ENCODE results near the gene PIGBOS1. TPM values are rescaled to one million over a fixed set of nuclear protein-coding genes. Genes with fewer than 3 reads are reported as not detected.

Gene PIGBOS1
- 12.8 and 15.1 TPM in 2 replicates for total RNA-seq
- 11.7 and 16.5 TPM in 2 replicates for polyA plus RNA-seq
- 17.1 and 25.4 TPM in 2 replicates for polyA plus RNA-seq (2011; cell fraction: cytosol; rRNA removed)
- 5.7 and 6.5 TPM in 2 replicates for polyA plus RNA-seq (2011; cell fraction: nucleus; rRNA removed)
- 10.6 and 14.6 TPM in 2 replicates for polyA plus RNA-seq (2012)
- polyA minus RNA-seq: 3.1 and 3.8 TPM in 2 replicates
- polyA minus RNA-seq (2011; cell fraction: cytosol; rRNA and poly(A)+ RNA removed): 6.7 TPM
- polyA minus RNA-seq (2011; cell fraction: nucleus; rRNA and poly(A)+ RNA removed): 2.6 and 2.8 TPM in 2 replicates
- percentile 70 among the genes with signal in this experiment for Bru-seq, nascent RNA
- percentile 64 among the genes with signal in this experiment for BruChase-seq, experiment 1, labeled RNA remaining after a 6-hour chase
- BruChase-seq, experiment 2, labeled RNA remaining after a 2-hour chase: percentile 85 among the genes with signal in this experiment
- long read RNA-seq, transcript PIGBOS1-203 (2 exons, 801 nt): major isoform, 13 of 64 reads
- long read RNA-seq, transcript PIGBOS1-201 (2 exons, 866 nt): minor isoform, 9 of 64 reads
- long read RNA-seq, partial matches to known transcripts: 0 of 64 reads
- long read RNA-seq, other reads (novel, unspliced or antisense): 42 of 64 reads

DNA sequence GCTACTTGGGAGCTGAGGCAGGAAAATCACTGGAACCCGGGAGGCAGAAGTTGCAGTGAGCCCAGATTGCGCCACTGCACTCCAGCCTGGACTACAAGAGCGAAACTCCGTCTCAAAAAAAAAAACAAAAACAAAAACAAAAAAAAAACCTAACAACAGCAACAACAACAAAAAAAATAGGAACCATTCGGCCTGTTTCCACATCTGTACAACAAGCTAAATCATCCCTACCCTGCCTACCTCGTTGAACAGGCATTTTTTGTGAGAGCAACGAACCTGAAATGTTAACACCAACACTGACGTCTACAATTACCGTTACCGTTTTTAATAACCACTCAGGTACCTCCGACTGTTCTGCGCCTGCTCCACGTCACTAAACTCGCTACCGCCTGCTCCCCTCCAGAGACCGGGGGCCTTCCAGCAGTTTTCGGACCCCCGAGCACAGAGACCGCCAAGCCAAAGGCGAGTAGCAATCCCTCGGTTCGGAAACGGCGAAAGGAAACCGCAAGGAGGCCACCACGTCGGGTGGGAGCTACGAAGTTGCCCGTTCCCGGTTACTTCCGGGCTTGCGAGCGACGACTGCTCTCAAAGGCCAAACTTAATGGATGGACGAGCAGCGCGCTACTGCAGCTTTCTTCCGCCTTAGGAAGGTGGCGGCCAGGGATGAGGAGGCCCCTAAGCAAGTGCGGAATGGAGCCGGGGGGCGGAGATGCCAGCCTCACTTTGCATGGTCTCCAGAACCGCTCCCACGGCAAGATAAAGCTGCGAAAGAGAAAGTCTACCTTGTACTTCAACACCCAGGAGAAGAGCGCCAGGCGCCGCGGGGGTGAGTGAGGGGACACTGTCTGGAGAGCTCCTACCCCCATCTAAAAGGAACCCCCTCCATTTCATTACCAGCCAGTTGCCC, at the start of gene PIGBOS1, which contains the start of gene PIGB:
Gene PIGBOS1 (minus strand): TSS at position 536 of the 907 bp plus-strand sequence. CDS start 1,331 bp downstream, outside the sequence.
Gene PIGB (plus strand): TSS at position 635 of the 907 bp plus-strand sequence. CDS start 29 bp downstream, at position 664.
- FAIRE-seq (peak; percentile 87), DNase-seq (ENCODE audit: low read depth, low spot score) (peak; percentile 92)
- Histone ChIP-seq H3K4me1 (ENCODE audit: control insufficient read depth, extremely low read depth, insufficient read depth, low read length) (peaks cover 9% of the 10 kb centered on the region), H3K4me3 (replicated peaks in 1 of 3; ENCODE audit: insufficient read depth in 1 of 3, low read depth in 1 of 3, low read length in 3 of 3) (peak within 1 kb of the TSS; percentile 45 to 83 (median 77)), H3K9me1 (replicated peaks; ENCODE audit: control insufficient read depth, extremely low read depth, insufficient read depth, low read length) (no peaks in the 10 kb centered on the region), H4K20me1 (replicated peaks; ENCODE audit: control insufficient read depth, extremely low read depth, insufficient read depth, low read length) (no peaks in the 10 kb centered on the region), H3K27me3 (ENCODE audit: control insufficient read depth in 2 of 2, insufficient read depth in 2 of 2, low read length in 2 of 2) (no peaks in the 10 kb centered on the region), H3K79me2 (ENCODE audit: control insufficient read depth, insufficient read depth, low read length) (peaks cover 13% of the 10 kb centered on the region), H3K9ac (replicated peaks; ENCODE audit: extremely low read depth, insufficient read depth, low read length) (peak within 1 kb of the TSS; percentile 88), H3K4me2 (ENCODE audit: insufficient read depth, low read length) (peak within 1 kb of the TSS; percentile 72), H3K36me3 (ENCODE audit: control insufficient read depth in 2 of 2, extremely low read depth in 1 of 2, insufficient read depth in 2 of 2, low read length in 2 of 2) (no peaks in the 10 kb centered on the region), H3K9me3 (replicated peaks; ENCODE audit: control insufficient read depth, insufficient read depth, low read length) (no peaks in the 10 kb centered on the region), H2AFZ (ENCODE audit: low read depth, low read length) (peak within 1 kb of the TSS; percentile 58), H3K27ac (ENCODE audit: insufficient read depth, low read depth, low read length) (peak within 1 kb of the TSS; percentile 74)
- TF ChIP-seq JUN (IDR thresholded peaks at IDR 0.05; ENCODE audit: borderline replicate concordance, insufficient read depth, insufficient read length, low read depth) (no peak), MYC (IDR thresholded peaks at IDR 0.05; ENCODE audit: low read depth, low read length) (no peak), POLR2A (IDR thresholded peaks at IDR 0.05; ENCODE audit: low read depth, low read length) (peak; percentile 77), POLR2AphosphoS5 (IDR thresholded peaks at IDR 0.05; ENCODE audit: insufficient read depth, low read depth, low read length) (peak; percentile 87)
- TF ChIP-seq, protein P1, sequence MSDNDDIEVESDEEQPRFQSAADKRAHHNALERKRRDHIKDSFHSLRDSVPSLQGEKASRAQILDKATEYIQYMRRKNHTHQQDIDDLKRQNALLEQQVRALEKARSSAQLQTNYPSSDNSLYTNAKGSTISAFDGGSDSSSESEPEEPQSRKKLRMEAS (IDR thresholded peaks at IDR 0.05; ENCODE audit: insufficient read depth, insufficient read length): no peak
- intact Hi-C loops (cut with micrococcal nuclease) (loop anchor here (1.0 to 2.0 kb wide), 4 partner anchors 29 to 116 kb away; partner anchors contain the start of genes CCPG1 and PIERCE2), dilution Hi-C loops (cut with MboI; ENCODE audit: extremely low pct_ligation_motif_present, low sequenced_read_pairs) (no loop called here)
- BruUV-seq (replicated peaks): TSS peak; percentile 70
- POLR2A ChIA-PET: interaction anchor here (1.0 kb wide), 1 partner anchor 89 kb away, joined by 4 read pairs; the partner anchor contains the start of genes CCPG1 and PIERCE2
- CTCF ChIA-PET: interaction anchor here (0.8 to 3.1 kb wide), 15 partner anchors 14 to 324 kb away, joined by 3 to 22 read pairs (median 3); partner anchors contain the start of genes CCPG1 and PIERCE2
